HG02981 (cell line): ENCODE measurements around the gene DGLUCY.
"Not testable (repeated sequence)": the region's sequence is repeated elsewhere in the genome, so short reads cannot be mapped to it uniquely, and the experiment has no call there.

Source experiments
- ATAC-seq: cut with Tn5 transposase; IDR thresholded peaks from one replicate; pipeline ENCODE4 v1.9.1; 2021; ENCODE audit warnings: mild to moderate bottlenecking, moderate library complexity; ENCODE audit not compliant: unreplicated experiment

Gene DGLUCY

DNA sequence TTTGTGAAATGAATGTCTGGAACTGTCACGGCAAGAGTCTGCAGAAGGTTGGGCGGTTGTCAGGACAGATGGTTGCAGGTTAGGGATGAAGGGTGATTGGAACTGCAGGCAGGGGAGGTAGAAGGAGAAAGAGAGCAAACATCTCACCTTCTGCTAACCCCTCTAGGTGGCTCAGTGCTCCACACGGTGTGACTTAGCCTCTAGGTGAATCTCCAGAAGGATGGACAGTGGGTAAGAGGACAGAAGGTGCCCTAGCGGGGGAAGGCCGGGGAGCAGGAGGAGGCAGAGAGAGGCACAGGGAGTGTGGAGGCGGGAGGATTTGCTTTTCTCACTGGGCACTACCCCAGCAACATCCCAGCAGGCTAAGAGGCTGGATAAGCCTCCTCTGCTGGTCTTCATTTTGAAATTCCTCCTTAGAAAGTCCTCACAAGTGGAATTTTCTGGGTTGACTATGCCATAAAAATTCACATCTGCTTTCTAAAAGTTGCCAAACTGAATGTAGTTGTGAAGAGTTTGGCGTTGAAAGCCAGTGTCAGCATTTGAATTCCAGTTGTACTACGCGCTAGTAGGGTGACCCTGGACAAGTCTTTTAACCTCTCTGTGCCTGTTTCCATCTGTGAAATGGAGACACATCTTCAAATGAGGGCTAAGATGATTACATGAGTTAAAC, 141.3 kb downstream of the DGLUCY start:
- ATAC-seq: no peak

DNA sequence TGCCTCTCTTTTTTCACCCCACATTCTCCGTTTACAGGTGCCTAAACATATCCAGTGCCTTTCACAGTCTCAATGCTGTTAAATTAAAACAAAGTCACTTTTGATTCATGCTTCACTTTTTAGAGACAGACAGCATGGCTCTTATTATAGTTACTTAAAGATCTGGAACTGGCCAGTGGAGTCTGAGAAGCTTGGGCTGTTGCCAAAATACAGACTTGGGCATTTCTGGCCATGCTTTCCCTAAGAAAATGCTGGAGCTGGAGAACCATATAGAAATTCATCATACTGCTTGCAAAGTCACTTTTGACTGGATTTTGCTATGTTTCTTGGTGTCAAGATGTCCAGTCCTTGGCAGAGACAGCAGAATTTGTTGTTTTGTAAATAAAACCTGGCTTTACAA, 142.8 kb downstream of the DGLUCY start:
- no peak for ATAC-seq

DNA sequence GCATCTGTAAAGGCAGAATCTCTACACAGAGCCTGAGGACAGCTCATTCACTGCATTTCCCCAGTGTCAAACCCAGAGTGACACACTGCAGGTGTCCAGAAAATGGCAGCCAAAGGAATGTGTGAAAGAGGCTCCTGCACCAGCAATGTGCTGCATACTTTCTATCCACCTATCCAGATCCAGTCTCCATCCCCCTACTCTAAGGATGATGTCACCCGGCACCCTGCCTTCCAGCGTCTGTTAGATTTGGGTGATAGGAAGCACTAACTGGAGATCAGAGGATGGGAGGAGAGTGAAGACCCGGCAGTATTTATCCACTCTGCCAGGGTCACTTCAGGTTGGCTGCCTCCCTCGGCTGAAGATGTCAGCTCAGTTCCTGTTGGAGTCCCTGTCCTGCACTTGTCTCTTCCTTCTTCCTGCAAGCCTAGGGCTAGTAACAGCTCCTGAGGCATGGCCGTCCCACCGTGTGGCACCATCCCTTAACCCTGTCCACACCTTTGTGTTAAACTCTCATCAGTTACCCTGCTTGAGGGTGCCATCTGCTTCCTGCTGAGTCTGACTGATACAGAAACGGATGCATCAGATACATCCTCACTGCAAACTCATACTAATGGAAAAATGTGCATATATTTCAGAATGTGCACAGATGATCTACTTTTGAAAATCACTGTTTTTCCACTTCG, 143.6 kb downstream of the DGLUCY start:
- no peak for ATAC-seq

DNA sequence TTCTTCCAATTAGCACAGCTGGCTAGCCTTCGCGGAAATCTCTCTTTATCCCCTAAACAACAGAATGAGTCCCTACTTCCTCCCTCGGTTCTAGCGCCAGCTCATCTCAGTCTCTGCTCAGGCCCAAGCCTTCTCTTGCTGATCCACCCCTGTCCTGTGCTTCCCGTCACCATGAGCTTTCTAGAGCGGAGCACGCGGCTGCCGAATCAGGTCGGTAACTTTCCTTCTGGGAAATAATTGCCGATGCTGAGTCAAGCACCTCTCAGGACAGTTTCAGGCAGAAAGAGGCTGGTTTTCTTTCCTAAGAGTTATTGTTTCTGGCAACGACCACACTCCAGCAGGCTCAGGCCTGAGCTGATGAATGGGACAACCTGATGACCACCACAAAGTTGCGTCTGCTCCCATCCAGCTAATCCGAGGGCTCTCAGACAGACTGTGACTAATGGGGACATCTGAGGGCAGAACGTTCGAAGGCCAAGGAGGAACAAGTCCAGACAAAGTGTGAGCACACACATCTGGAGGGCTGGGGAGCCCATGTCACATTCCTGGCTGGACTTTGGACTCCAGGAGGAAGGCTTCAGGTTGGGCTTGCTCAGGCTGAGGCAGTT, 144.2 kb downstream of the DGLUCY start:
- no peak for ATAC-seq

DNA sequence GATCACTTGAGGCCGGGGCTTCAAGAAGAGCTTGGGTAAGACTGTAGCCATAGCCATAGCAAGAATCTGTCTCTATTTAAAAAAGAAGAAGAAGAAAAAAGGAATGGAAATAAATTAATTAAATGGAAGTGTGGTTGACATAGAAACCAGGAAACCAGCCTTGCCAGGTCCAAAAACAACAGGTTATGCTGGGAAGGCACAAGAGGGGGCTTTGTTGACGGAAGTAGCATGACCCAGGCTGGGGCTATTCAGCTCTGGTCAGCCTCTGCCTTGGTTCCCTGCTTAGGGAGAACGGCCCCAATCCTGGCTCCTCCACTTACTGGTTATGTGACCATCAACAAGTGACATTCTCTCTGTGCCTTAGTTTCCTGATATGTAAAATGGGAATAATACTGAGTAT, 145.0 kb downstream of the DGLUCY start:
- no peak for ATAC-seq

DNA sequence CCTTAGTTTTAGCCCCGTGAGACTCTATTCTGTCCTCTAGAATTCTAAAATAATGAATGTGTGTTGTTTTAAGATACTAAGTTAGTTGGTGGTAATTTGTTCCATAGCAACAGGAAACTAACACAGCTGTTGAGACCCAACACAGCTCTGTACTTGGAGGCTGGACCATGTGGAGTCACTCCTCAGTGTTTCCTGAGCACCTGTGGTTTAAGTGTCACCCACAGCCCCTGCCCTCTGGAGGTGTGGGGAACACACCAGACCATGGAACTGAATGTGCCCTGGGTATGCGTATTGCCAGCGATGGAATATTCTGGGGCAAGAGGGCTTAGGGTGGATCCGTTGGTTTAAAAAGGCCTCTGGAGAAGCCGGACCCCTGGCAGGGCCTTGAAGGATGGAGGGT, 147.2 kb downstream of the DGLUCY start:
- no peak for ATAC-seq

DNA sequence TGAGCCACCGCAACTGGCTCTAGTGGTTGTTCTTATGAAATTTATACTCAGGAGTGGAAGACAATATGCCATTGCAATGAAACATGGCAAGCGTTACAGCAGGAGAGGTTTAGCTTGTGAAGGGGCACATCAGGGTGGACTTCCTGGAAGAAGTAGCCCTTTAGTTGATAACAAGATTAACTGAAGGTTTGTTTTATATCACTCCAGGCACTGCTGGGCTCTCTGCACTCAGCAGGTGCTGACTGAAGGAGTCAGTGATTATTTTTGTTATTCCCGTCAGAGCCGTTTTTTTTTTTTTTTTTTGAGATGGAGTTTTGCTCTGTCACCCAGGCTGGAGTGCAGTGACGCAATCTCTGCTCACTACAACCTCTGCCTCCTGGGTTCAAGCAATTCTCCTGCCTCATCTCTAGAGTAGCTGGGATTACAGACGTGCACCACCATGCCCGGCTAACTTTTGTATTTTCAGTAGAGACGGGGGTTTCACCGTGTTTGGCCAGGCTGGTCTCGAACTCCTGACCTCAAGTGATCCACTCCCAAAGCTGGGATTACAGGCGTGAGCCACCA, 148.2 kb downstream of the DGLUCY start:
- no peak for ATAC-seq

DNA sequence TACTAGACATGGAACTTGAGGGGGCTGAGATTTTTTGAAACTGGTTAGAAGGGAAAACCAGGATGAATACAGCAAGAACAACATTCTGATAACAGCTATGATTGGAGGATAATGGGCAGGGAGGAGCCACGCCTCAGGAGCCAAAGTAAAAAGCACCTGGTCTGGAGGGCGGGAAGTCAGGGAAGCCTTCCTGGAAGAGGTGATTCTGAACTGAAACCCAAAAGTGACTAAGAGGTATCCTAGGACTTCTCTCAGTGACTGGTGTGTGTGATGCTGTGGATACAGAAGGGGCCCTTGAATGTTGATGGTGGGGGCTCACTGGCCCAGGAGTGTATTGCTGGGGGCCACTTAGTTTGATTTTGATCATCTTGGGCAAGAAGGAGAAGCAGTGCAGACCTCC, 149.5 kb downstream of the DGLUCY start:
- no peak for ATAC-seq

DNA sequence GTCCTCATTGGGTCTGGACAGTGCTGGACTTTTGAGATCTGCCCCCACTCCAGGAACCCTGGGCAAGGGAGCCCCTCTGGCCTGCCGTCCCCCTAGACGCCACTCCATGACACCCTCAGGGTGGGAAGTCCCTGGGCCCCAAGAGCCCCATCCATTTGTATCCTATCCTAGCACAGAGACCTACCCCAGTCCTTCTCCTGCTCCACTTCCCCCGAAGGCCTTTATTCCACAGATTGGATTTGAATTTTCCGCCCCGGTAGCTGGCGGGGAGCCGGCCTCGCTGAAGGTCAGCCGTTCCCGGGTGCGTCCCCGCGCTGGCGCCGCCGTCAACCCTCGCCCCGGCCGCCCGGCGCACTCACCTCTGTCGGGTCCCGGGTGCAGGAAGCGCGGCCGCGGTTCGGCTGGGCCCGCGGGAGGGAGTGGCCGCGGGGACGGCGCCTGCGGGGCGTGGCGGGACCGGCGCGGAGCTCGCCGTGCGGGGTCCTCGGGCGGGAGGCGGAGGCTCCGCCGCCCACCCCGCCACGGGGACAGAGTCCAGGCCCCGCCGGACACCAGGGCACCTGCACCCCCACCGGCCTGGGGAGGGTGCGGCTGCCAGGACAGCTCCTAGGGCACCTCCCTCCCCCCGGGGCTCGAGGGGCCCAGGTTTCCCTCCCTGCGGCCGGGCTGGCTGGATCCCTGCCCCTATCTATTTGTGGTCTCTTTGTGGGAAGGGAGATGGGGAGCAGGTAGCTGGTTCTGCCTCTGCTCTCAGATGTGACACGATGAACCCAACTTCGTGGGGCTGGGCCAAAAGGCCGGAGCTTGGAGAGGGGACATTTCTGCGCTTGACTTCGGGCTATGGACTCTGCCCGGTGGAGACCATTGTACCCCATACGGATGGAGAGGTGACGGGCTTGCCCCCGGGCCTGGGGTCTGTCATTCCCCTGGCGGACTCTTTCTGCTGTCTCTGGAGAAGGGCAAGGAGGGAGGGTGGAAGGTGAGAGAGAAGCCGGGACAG, 150.6 kb downstream of the DGLUCY start:
- ATAC-seq: no peak

DNA sequence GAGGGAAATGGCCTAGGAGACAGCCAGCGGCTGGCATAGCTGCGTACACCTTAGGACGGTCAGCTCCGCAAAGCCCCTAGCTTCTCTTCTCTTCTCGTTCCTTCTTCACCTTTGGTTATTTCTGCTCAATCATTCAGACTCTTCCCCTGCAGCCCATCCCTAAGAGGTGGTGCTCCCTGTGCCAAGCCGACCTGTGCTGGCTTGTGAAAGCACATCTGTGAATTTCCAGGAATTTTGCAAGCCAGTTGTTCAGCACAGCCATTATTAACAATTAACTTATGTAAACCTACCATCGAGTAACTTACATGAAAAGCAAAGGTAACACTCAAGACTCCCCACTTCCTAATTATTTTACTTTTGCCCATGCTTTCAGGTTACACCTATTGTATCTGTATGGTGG, 151.5 kb downstream of the DGLUCY start:
- ATAC-seq: no peak

DNA sequence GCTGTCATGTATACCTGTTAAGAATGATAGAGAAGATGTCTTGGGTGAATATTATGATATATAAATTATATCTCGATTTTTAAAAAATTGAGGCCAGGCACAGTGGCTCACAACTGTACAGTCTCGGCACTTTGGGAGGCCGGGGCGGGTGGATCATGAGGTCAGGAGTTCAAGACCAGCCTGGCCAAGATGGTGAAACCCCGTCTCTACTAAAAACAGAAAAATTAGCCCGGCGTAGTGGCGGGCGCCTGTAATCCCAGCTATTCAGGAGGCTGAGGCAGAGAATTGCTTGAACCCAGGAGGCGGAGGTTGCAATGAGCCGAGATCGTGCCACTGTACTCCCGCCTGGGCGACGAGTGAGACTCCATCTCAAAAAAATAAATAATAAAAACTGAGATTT, 152.4 kb downstream of the DGLUCY start:
- ATAC-seq: not testable (repeated sequence)

DNA sequence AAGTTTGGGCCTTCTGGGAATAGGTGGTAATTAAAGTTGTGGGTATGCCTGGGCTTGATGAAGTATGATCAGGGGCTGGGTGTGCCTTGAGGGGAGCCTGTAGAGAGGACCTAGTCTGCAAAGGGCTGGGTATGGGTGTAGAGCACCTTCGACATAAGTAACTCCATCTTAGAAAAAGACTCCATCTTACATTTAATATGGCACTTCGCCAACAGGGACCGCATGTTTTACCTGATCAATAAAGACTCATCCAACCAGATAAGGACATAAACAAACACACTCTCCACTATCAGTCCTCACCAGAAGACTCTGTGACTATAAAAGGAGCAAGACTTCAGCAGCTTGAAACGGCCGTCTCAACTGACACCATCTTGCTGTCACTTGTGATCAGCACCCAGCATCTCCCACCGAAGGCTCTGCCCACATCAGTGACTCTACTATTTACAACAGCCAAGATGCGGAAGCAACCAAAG, 154.1 kb downstream of the DGLUCY start:
- ATAC-seq: no peak

DNA sequence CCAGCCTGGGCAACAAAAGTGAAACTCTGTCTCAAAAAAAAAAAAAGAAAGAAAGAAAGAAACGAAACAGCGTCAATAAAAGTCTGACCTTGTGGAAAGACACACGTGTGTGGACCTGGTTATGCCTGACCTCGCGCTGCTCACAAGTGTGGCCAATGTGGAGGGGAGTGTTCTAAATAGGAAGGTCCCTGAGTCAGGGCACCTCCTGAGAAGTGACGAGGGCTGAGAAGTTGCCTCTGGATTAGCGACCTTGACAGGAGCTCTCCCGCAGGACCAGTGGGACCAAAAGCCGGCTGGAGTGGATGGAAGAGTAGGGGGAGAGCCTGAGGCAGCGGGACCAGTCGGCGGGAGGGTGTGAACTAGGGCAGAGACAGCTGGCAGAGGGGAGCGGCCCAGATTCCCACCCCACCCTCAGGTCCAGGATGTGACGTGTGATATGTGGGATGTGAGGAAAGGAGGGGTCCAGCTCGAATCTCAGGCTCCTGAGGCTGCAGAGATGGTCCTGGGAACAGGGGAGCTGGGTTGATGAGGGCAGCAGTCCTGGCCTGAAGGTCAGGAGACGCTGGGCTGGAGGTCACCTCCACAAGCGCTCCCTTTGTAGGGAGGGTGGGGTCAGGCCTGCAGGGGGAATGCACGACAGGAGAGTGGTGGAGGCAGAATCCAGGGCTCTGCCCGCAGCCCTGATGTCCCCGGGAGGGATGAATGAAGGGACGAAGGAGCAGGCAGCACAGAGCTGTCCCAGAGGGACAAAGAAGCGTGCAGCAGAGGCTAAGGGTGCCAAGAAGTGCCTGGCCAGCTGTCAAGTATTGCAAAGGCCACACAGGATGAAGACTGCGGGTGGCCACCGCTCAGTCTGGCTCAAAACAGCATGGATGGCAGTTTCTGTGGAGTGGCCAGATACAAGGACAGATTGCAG, 155.5 kb downstream of the DGLUCY start:
- ATAC-seq: no peak

DNA sequence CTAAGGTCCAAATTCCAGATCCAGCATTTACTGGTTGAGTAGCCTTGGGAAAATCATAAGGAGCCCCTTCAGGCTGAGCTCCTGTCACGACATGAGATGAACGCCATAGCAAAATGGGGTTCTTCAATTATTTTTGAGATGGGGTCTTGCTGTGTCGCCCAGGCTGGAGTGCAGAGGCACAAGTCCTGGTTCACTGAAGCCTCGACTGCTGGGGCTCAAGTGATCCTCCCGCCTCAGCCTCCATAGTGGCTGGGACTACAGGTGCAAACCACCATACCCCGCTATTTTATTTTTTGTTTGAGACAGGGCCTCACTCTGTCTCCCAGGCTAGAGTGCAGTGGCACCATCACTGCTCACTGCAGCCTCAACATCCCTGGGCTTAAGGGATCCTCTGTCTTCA, 156.3 kb downstream of the DGLUCY start:
- no peak for ATAC-seq

DNA sequence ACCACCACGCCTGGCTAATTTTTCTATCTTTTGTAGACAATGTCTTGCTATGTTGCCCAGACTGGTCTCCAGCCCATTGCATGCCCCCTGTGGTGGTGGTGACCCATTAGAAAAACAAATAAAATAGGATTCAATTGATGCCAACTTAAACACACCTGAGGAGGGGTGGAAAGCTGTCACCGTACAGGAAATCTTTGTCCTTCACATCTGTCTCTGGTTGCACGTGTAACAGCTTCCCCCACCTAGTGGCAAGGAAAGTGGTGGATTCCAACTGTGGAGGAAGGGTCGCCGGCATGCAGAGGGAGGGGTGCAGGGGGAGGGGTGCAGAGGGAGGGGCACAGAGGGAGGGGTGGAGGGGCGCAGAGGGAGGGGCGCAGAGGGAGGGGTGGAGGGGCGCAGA, 156.7 kb downstream of the DGLUCY start:
- ATAC-seq: no peak

DNA sequence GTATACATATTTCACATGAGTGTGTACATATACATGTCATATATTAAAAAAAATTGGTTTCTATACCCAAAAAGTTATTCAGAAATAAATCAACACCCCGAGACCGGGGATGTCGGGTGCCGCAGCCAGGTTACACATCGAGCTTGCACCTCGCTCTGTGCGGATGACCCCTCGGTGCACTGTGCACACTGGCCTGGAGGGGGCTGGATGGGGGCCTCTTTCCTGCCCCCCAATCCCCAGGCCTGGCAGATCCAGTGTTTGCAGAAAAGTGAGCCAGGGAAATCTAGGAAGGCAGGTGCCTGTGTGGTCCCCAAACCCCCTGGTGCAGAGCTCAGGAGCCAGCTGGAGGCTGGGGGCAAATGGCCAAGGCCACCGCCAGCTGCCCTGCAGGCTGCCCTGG, 157.8 kb downstream of the DGLUCY start:
- no peak for ATAC-seq

DNA sequence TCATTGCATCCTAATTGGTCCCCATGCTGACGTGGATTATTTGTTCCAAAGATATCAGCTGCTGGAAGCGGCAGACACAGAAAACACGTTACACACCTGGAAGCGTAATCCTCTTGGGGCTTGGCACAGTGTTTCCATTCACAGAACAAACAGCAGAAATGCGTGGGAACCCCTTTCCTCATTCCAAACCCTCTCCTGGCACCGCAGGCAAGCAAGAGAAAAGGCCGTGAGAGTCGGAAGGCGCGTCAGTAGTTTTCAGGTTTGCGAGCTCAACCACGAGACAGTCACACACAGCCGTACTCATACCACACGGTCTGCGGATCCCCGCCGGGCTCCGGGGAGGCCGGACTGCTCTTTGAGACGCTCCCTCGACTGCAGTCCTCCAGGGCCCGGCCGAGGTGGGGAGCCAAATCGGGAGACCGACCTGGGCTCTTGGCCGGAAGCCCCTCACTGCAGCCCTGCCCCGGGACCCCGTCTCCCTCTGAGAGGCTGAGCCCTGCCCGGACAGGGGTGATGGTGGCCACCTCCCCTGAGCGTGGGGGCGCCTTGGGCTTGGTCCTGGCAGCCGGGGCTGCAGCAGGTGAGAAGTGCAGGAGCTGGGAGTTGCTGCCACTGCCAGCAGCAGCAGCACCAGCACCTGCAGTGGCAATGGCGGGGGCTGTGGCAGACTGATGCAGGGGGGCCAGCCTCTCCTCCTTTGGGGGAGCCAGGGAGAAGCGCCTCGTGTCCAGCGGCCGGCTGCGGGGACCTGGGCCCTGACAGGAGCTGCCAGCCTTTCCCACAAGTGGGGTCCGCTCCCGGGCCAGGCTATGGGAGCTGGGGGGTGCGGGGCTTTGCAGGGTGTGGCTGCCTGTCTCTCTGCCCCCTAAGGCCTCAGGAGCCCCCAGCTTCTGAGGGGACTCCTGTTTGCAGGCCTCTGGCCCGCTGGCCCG, 158.7 kb downstream of the DGLUCY start:
- no peak for ATAC-seq

DNA sequence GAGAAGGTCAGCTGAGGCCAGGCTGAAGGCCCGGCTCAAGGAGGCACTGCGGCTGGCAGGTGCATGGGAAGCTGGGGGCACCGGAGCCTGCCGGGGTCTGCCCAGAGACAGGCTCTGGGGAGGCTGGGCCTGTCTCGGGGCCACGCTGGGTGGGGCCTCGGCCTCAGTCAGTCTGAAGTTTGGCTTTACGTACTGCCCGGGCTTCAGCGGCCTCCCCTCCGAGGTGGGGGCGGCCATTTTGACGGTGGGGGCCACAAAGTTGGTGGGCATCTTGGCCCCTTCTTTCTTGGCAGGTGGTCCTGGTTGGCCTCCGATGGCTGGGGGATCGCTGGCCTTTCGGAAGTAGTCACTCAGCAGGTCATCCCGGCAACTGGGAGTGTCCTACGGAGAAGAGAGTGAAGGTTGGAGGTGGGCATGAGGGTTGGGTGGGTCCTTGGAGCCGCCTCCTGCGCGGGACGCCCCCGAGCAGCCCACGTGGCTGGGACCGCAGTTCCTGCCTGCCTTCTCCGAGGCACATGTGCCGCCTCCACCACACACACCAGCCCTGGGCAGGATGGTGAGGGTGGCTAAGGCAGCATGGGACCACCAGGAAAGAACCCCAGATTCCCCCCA, 159.5 kb downstream of the DGLUCY start:
- no peak for ATAC-seq
